ENCODE results near the gene DUSP28.
"Not testable (repeated sequence)": the region's sequence is repeated elsewhere in the genome, so short reads cannot be mapped to it uniquely, and the experiment has no call there.

DUSP28 gene

GRCh38 chr2:240560084-240560479, at the start of gene DUSP28:
Gene DUSP28, plus strand, starts transcription at chr2:240560357. Its CDS starts 328 bp downstream, at chr2:240560685.
- peak; percentile 77 for DNase-seq

GRCh38 chr2:240510513-240511210, 49.5 kb upstream of the DUSP28 start:
- DNase-seq, result no peak

GRCh38 chr2:240511351-240512108, 48.6 kb upstream of the DUSP28 start:
- no peak for DNase-seq

GRCh38 chr2:240512109-240512485, 48.1 kb upstream of the DUSP28 start:
- no peak for DNase-seq

- DNase-seq, result no peak
Observed at GRCh38 chr2:240512666-240513535, 47.3 kb upstream of the DUSP28 start.

GRCh38 chr2:240513549-240514287, 46.4 kb upstream of the DUSP28 start:
- peak; percentile 72 for DNase-seq

GRCh38 chr2:240514631-240515030, 45.5 kb upstream of the DUSP28 start:
- DNase-seq, result no peak

GRCh38 chr2:240517342-240517741, 42.8 kb upstream of the DUSP28 start:
- DNase-seq, result no peak

GRCh38 chr2:240518981-240519380, 41.2 kb upstream of the DUSP28 start:
- DNase-seq, result no peak

GRCh38 chr2:240519396-240520129, 40.6 kb upstream of the DUSP28 start:
- no peak for DNase-seq

- no peak for DNase-seq
Observed at GRCh38 chr2:240520130-240520973, 39.8 kb upstream of the DUSP28 start.

- no peak for DNase-seq
Observed at GRCh38 chr2:240520974-240521350, 39.2 kb upstream of the DUSP28 start.

- DNase-seq, result not testable (repeated sequence)
Observed at GRCh38 chr2:240521885-240522284, 38.3 kb upstream of the DUSP28 start.

GRCh38 chr2:240522406-240522805, 37.8 kb upstream of the DUSP28 start:
- DNase-seq, result no peak

GRCh38 chr2:240523451-240524281, 36.5 kb upstream of the DUSP28 start:
- no peak for DNase-seq

GRCh38 chr2:240524963-240525718, 35.0 kb upstream of the DUSP28 start:
- no peak for DNase-seq

- no peak for DNase-seq
Observed at GRCh38 chr2:240525802-240526201, 34.4 kb upstream of the DUSP28 start.

GRCh38 chr2:240526521-240526920, 33.6 kb upstream of the DUSP28 start:
- no peak for DNase-seq

- DNase-seq, result no peak
Observed at GRCh38 chr2:240527153-240527750, 32.9 kb upstream of the DUSP28 start.
